GM23338 (cell line): ENCODE data around the gene FAAH2.

Experiments used
- CREB1 ChIP-seq: fragments of 250-450 bp; sonication (Bioruptor Pico); IDR thresholded peaks from 2 replicates; pipeline ENCODE4 v1.5.0; 2020; ENCODE audit warnings: low read depth, mild to moderate bottlenecking, moderate library complexity
- CTCF ChIP-seq, 2 experiments: fragments of 200-600 bp in 1 of 2; sonication (generic) in 1 of 2; conservative IDR thresholded peaks; 2 replicates each; pipeline versions ENCODE4 v1.5.1 to v1.6.1; 2016 to 2017; ENCODE audit warnings: antibody characterized with exemption in 2 of 2, low read depth in 2 of 2, mild to moderate bottlenecking in 2 of 2, moderate library complexity in 1 of 2
- ETS1 ChIP-seq: IDR thresholded peaks from 2 replicates; pipeline ENCODE4 v1.6.1; 2016; ENCODE audit warnings: antibody characterized with exemption
- EZH2 ChIP-seq: fragments of 200-600 bp; sonication (generic); IDR thresholded peaks from one replicate; pipeline ENCODE4 v1.8.0; 2017; ENCODE audit warnings: antibody characterized with exemption, mild to moderate bottlenecking, low read depth; ENCODE audit not compliant: unreplicated experiment
- EZH2phosphoT487 ChIP-seq: fragments of 200-600 bp; sonication (generic); IDR thresholded peaks from one replicate; pipeline ENCODE4 v1.8.1; 2018; ENCODE audit warnings: antibody characterized with exemption; ENCODE audit not compliant: unreplicated experiment
- JUNB ChIP-seq: IDR thresholded peaks from one replicate; pipeline ENCODE4 v1.6.1; 2016; ENCODE audit warnings: antibody characterized with exemption; ENCODE audit not compliant: unreplicated experiment
- POLR2AphosphoS5 ChIP-seq: IDR thresholded peaks from 2 replicates; pipeline ENCODE4 v1.6.1; 2016; ENCODE audit warnings: antibody characterized with exemption, low read depth
- REST ChIP-seq: IDR thresholded peaks from one replicate; pipeline ENCODE4 v1.6.1; 2018; ENCODE audit warnings: antibody characterized with exemption; ENCODE audit not compliant: unreplicated experiment
- ZNF114 ChIP-seq: fragments of 250-450 bp; sonication (Bioruptor Pico); IDR thresholded peaks from 2 replicates; pipeline ENCODE4 v1.5.0; 2020; ENCODE audit warnings: mild to moderate bottlenecking, moderate library complexity
- ZNF331 ChIP-seq: fragments of 250-450 bp; sonication (Bioruptor Pico); IDR thresholded peaks from 2 replicates; pipeline ENCODE4 v1.5.0; 2020; ENCODE audit warnings: low read depth, mild to moderate bottlenecking, moderate library complexity

GRCh38 chrX:57364145-57364544, 77.6 kb downstream of the FAAH2 start:
- no peak for TF ChIP-seq POLR2AphosphoS5
- TF ChIP-seq CTCF (conservative IDR thresholded peaks at IDR 0.05; ENCODE audit: low read depth in 2 of 2): no peak
- no peak for TF ChIP-seq EZH2
- TF ChIP-seq REST: no peak
- TF ChIP-seq CREB1 (CRISPR knock-in tag): no peak
- no peak for TF ChIP-seq EZH2phosphoT487
- TF ChIP-seq ZNF331 (CRISPR knock-in tag): no peak
- no peak for TF ChIP-seq JUNB
- no peak for TF ChIP-seq ZNF114 (CRISPR knock-in tag)
- no peak for TF ChIP-seq ETS1
